ENCODE results near the gene ZNF354B.
A peak's percentile ranks its signal among the peaks of the same experiment; 100 is the strongest.
"Not testable (repeated sequence)": the region's sequence is repeated elsewhere in the genome, so short reads cannot be mapped to it uniquely, and the experiment has no call there.

The ZNF354B gene

GRCh38 chr5:178872302-178872701 lies 12.5 kb downstream of the ZNF354B start:
- no peak for DNase-seq
- intact Hi-C loops (cut with DNase I) = no loop called here

DNA sequence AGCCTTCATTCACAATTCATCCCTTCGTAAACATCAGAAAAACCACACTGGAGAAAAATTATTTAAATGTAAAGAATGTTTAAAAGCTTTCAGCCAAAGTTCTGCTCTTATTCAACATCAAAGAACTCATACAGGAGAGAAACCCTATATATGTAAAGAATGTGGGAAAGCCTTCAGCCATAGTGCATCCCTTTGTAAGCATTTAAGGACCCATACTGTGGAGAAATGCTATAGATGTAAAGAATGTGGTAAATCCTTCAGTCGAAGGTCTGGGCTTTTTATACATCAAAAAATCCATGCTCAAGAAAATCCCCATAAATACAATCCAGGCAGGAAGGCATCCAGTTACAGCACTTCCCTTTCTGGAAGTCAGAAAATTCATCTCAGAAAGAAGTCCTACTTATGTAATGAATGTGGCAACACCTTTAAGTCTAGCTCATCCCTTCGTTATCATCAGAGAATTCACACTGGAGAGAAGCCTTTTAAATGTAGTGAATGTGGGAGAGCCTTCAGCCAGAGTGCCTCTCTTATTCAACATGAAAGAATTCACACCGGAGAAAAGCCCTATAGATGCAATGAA lies 23.5 kb downstream of the ZNF354B start:
- intact Hi-C loops (cut with DNase I); DNase-seq: not testable (repeated sequence)

DNA sequence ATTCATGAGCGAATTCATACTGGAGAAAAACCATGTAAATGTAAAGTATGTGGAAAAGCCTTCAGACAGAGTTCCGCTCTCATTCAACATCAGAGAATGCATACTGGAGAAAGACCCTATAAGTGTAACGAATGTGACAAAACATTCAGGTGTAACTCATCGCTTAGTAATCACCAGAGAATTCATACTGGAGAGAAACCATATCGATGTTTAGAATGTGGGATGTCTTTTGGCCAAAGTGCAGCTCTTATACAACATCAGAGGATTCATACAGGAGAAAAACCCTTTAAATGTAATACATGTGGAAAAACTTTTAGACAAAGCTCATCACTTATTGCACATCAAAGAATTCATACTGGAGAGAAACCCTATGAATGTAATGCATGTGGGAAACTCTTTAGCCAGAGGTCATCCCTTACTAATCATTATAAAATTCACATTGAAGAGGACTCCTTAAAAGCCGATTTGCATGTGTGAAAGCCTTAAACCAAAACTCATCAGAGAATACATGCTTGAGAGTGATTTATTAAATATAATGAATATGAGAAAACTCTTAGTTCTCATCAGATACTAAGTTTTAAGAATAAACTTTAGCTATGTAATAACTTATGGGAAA lies 24.2 kb downstream of the ZNF354B start:
- intact Hi-C loops (cut with DNase I) = no loop called here
- DNase-seq = no peak

DNA sequence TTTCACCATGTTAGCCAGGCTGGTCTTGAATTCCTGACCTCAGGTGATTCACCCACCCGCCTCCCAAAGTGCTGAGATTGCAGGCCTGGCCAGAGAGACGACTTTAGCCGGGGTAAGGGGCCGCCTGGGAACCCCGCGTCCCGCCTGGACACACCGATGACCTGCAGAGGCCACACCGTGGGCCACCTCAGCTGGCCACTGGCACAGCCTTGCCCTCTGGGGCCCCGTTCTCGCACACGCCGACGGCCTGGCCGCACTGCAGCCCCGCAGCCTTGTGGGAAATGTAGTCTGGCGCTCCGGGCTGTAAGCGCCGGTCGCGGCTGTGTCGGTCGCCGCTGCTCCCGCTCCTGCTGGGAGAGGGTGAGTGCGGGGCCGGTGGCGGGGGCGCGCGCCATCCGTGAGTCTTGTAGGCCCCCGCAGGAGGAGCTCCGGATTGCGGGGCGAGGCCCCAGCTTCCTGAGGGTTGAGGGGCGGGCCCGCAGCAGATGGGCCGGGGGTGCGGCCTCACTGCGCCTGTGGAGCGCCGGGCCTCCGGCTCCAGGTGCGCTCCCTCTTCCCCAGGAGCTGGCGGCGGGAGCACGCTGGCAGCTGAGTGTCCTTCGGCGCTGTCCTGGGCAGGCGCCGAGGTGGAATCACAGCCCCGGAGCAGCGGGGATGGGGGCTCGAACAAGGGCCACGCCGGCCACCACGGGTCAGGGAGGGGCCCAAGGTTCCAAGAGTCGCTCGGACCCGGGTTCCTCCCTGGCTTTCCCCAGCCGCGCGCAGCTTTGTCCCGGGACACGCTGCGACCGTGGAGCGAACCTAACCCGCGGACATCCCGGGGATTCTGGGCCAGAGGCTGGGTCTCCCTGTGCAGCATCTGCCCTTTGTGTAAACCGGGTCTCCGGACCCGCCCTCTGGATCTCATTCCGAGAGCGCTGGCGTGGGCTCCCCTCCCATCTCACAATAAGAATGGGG lies 36.1 kb downstream of the ZNF354B start, which contains the start of gene ZFP2:
TSS of gene ZFP2 (plus strand) at position 299 of the 957 bp plus-strand sequence. CDS start 35,401 bp downstream, outside the sequence.
- peak; percentile 54 to 96 (median 72) for DNase-seq
- intact Hi-C loops (cut with DNase I) = loop anchor here (5.0 kb wide), 1 partner anchor 46 kb away; the partner anchor contains the start of gene ZNF454

- DNase-seq = no peak
- intact Hi-C loops (cut with DNase I) = loop anchor here (5.0 kb wide), 1 partner anchor 43 kb away; the partner anchor contains the start of gene ZNF454
These were observed 39.5 kb downstream of the ZNF354B start for GRCh38 chr5:178899289-178899688.

GRCh38 chr5:178902849-178903248 lies 43.1 kb downstream of the ZNF354B start:
- intact Hi-C loops (cut with DNase I) = no loop called here
- DNase-seq = no peak

DNA sequence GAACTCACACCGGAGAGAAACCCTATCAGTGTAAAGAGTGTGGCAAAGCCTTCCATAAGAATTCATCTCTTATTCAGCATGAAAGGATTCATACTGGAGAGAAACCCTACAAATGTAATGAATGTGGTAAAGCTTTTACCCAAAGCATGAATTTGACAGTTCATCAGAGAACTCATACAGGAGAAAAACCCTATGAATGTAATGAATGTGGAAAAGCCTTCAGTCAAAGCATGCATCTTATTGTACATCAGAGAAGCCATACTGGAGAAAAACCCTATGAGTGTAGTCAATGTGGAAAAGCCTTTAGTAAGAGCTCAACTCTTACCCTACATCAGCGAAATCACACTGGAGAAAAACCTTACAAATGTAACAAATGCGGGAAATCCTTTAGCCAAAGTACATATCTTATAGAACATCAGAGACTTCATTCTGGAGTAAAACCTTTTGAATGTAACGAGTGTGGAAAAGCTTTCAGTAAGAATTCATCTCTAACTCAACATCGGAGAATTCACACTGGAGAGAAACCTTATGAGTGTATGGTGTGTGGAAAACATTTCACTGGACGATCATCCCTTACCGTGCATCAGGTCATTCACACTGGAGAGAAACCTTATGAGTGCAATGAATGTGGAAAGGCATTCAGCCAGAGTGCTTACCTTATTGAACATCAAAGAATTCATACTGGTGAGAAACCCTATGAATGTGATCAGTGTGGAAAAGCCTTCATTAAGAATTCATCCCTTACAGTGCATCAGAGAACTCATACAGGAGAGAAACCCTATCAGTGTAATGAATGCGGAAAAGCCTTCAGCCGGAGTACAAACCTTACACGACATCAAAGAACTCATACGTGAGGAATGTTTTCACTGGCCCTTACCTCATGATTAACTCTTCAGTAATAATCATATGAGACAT lies 72.3 kb downstream of the ZNF354B start:
- no peak for DNase-seq
- intact Hi-C loops (cut with DNase I) = no loop called here
